GM21381 (cell line): Measurements from ENCODE around the gene CFHR1.
A peak's percentile ranks its signal among the peaks of the same experiment; 100 is the strongest.
"Not testable (repeated sequence)": the region's sequence is repeated elsewhere in the genome, so short reads cannot be mapped to it uniquely, and the experiment has no call there.

Experiments
- ATAC-seq: cut with Tn5 transposase; IDR thresholded peaks from one replicate; pipeline ENCODE4 v1.9.1; 2021; ENCODE audit warnings: mild to moderate bottlenecking, moderate library complexity; ENCODE audit not compliant: unreplicated experiment

The CFHR1 gene

GRCh38 chr1:196819531-196819930 lies at the start of gene CFHR1:
TSS of gene CFHR1 (plus strand) at chr1:196819731. CDS start at chr1:196819845, 114 bp downstream.
- not testable (repeated sequence) for ATAC-seq

GRCh38 chr1:196769823-196770222 lies 49.7 kb upstream of the CFHR1 start:
- not testable (repeated sequence) for ATAC-seq

GRCh38 chr1:196773713-196774112 lies 45.8 kb upstream of the CFHR1 start:
- no peak for ATAC-seq

DNA sequence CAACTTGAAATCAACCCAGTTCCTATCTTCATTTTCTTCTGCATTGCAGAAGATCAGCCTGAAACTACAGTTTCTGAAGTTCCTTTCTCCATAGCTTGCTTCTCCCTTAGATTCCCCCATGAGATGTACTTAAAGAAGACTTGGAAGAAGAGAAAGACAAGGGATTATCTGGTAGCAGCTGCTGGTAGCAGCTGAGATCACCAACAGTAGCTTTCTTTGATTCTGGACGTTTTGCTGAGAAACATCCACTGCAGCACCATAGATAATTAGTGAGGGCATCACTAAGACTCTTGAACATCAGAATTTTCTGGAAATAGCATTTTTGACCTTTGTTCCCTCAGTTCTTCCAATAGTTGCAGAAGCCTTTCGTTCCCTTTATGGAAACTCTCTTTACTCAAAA lies 45.4 kb upstream of the CFHR1 start:
- no peak for ATAC-seq

DNA sequence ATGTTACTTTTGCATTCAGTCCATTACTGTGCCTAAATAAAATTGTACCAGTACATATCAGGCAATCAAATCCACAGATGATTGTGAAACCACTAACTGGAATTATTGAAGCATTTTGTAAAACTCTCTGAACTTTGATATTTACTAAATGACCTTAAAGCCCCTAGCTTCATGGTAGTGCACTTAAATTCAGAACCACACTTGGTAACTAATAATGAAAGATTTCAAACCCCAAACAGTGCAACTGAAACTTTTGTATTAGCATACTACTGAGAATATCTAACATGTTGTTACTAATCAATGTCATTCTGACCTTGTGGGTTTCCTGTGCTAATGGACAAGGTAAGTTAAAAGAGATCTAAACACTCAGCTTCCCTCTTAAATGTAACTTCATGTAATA lies 44.9 kb upstream of the CFHR1 start, which contains the start of gene CFHR3:
Gene CFHR3 (plus strand): TSS at position 238 of the 400 bp plus-strand sequence. CDS start 47 bp downstream, at position 285.
- ATAC-seq = peak; percentile 60

GRCh38 chr1:196777603-196778002 lies 41.9 kb upstream of the CFHR1 start:
- ATAC-seq = no peak

GRCh38 chr1:196779093-196779492 lies 40.4 kb upstream of the CFHR1 start:
- ATAC-seq = no peak

DNA sequence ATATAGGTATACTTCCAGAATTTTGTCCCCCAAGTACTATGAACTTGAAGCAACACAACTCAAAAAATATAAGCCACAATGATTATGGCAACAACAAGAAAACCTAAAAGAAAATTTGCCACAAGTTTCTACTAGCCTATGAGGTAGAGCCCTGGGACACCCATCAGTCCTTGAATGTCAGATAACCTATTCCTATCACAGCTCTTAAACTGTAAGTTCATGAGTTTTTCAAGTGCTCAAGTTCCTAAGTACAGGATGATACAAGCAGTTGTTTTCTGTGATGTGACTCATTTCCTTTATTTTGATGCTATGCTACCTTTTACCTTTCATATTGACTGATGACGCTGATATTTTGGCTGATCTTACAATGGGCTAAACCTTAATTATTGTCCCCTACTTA lies 28.3 kb upstream of the CFHR1 start:
- not testable (repeated sequence) for ATAC-seq

GRCh38 chr1:196794103-196794502 lies 25.4 kb upstream of the CFHR1 start:
- ATAC-seq = not testable (repeated sequence)

- no peak for ATAC-seq
Observed at GRCh38 chr1:196797891-196798290, 21.6 kb upstream of the CFHR1 start.

GRCh38 chr1:196801920-196802319 lies 17.6 kb upstream of the CFHR1 start:
- ATAC-seq = not testable (repeated sequence)

GRCh38 chr1:196808529-196809235 lies 10.8 kb upstream of the CFHR1 start:
- ATAC-seq = no peak

DNA sequence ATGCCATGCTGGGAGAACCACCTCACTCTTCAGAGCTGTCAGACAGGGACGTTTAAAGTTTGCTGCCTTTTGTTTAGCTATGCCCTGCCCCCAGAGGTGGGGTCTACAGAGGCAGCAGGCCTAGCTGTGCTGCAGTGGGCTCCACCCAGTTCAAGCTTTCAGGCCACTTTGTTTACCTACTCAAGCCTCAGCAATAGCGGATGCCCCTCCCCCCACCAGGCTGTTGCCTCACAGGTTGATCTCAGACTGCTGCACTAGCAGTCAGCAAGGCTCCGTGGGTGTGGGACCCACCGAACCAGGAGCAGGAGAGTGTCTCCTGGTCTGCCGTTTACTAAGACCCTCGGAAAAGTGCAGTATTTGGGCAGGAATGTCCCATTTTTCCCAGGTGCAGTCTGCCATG lies 2.1 kb upstream of the CFHR1 start:
- not testable (repeated sequence) for ATAC-seq

DNA sequence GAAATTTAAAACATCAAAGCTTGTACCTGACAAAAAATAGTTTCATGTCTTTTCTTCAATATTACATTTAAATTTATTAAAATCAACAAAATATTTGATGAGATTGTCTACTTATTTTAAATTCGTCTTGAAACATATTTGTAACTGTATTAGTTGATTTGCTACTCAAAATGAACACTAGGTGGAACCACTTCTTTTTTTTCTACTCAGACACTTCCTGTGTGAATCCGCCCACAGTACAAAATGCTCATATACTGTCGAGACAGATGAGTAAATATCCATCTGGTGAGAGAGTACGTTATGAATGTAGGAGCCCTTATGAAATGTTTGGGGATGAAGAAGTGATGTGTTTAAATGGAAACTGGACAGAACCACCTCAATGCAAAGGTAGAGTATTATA lies 8.3 kb downstream of the CFHR1 start:
- peak; percentile 96 for ATAC-seq

DNA sequence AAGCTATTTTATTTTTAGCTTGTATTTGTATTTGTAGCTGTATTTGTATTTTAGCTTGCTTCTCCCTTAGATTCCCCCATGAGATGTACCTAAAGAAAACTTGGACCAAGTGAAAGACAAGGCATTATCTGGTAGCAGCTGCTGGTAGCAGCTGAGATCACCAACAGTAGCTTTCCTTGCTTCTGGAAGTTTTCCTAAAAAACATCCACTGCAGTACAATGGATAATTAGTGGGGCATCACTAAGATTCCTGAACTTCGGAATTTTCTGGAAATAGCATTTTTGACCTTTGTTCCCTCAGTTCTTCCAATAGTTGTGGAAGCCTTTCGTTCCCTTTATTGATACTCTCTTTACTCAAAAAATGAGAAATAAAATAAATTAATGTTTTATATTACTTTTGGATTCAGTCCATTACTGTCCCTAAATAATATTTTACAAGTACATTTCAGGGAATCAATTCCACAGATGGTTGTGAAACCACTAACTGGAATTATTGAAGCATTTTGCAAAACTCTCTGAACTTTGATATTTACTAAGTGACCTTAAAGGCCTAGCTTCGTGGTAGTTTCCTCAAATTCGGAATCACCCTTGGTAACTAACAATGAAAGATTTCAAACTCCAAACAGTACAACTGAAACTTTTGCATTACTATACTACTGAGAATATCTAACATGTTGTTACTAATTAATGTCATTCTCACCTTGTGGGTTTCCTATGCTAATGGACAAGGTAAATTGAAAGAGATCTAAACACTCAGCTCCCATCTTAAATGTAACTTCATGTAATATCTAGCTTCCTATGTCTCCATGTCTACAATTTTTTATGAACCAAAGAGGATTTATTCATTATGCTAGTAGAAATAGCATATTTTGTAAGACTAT lies 30.3 kb downstream of the CFHR1 start:
- ATAC-seq = not testable (repeated sequence)

DNA sequence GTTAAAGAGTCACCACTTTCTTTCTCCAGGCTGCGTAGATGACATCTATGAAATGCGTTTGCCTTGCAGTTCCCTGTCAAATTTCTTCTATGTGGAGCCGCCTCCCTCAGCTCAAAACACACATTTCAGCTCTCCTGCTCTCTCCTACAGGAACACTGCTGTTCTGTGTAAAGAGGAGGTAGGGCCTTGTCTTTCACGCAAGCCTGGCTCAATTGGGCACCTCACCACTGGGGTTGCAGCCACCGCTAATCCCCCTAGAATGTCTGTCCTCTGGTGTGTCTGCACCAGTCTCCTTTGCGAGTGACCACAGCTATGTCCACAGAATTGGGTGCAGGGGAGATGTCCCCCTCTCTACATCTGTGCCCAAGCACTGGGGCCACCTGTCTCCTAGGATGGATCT lies 36.5 kb downstream of the CFHR1 start:
- no peak for ATAC-seq

- no peak for ATAC-seq
Observed at GRCh38 chr1:196857188-196857587, 37.7 kb downstream of the CFHR1 start.

GRCh38 chr1:196858811-196859210 lies 39.3 kb downstream of the CFHR1 start:
- no peak for ATAC-seq

- ATAC-seq = no peak
Observed at GRCh38 chr1:196860323-196860884, 40.9 kb downstream of the CFHR1 start.

DNA sequence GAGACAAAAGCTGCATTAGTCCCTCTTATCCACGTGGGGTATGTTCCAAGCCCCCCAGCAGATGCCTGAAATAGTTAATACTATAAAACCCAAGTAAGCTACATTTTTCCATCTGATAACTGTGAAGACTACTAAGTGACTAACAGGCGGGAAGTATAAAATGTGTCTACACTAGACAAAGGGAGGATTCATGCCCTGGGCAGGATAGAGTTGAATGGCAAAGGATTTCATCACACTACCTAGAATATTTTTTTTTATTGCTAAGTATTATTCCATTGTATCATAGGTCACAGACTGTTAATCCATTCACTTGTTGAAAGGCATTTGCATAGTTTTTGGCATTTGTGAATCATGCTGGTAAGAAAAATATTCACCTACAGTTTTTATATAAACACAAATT lies 41.9 kb downstream of the CFHR1 start:
- no peak for ATAC-seq

GRCh38 chr1:196866974-196867373 lies 47.4 kb downstream of the CFHR1 start:
- ATAC-seq = no peak

DNA sequence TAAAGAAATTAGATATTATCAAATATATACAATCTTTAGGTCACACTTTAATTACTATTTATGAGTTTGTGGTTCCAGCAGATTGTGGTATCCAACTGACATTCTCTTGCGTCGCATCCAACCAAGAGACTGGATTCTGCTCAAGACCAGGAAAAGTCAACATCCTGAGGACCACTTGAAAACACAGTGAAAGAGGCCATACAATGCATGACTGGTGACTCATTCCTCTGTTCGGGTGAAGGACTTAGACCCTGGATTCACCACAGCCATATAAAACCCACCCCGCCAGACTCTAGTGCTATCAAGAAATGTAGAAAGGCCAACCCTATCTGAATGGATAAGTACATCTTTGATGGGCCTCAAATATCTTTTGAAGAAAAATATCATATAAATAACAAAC lies 53.9 kb downstream of the CFHR1 start:
- no peak for ATAC-seq
